ENCODE data around the gene LAMC2. TPM values are rescaled to one million over a fixed set of nuclear protein-coding genes. Genes with fewer than 3 reads are reported as not detected.
A peak's percentile ranks its signal among the peaks of the same experiment; 100 is the strongest.

Gene LAMC2
- total RNA-seq, 4 donors from 2014 or later: 2.6 to 23.3 (median 7.3) TPM

- DNase-seq (ENCODE audit: low spot score): peak; percentile 55
- ATAC-seq (ENCODE audit: low FRiP score): peak; percentile 61
- TF ChIP-seq CTCF (IDR thresholded peaks at IDR 0.05): no peak
Measured at GRCh38 chr1:183244466-183244865, 58.4 kb downstream of the LAMC2 start.

- no peak for ATAC-seq (ENCODE audit: low FRiP score)
- no peak for DNase-seq (ENCODE audit: low spot score)
- no peak for TF ChIP-seq CTCF (IDR thresholded peaks at IDR 0.05)
Measured at GRCh38 chr1:183245357-183245756, 59.3 kb downstream of the LAMC2 start.

GRCh38 chr1:183246436-183246835 is 60.4 kb downstream of the LAMC2 start:
- TF ChIP-seq CTCF (IDR thresholded peaks at IDR 0.05): no peak
- no peak for ATAC-seq (ENCODE audit: low FRiP score)
- no peak for DNase-seq (ENCODE audit: low spot score)

- ATAC-seq (ENCODE audit: low FRiP score) (no peak), DNase-seq (ENCODE audit: low spot score) (no peak)
- TF ChIP-seq CTCF (IDR thresholded peaks at IDR 0.05): no peak
Measured at GRCh38 chr1:183247066-183247465, 61.0 kb downstream of the LAMC2 start.

- no peak for TF ChIP-seq CTCF (IDR thresholded peaks at IDR 0.05)
- ATAC-seq (ENCODE audit: low FRiP score) (no peak), DNase-seq (ENCODE audit: low spot score) (no peak)
Measured at GRCh38 chr1:183247484-183247883, 61.4 kb downstream of the LAMC2 start.

- TF ChIP-seq CTCF (IDR thresholded peaks at IDR 0.05): no peak
- ATAC-seq (ENCODE audit: low FRiP score) (no peak), DNase-seq (ENCODE audit: low spot score) (no peak)
Measured at GRCh38 chr1:183247931-183248330, 61.9 kb downstream of the LAMC2 start.

GRCh38 chr1:183248989-183249691 is 63.1 kb downstream of the LAMC2 start:
- ATAC-seq (ENCODE audit: low FRiP score) (no peak), DNase-seq (ENCODE audit: low spot score) (no peak)
- no peak for TF ChIP-seq CTCF (IDR thresholded peaks at IDR 0.05)
